HG03097 (cell line): ENCODE results near the gene MANBA.

Experiments used
- ATAC-seq: cut with Tn5 transposase; IDR thresholded peaks from one replicate; pipeline ENCODE4 v1.9.1; 2021; ENCODE audit not compliant: unreplicated experiment, low FRiP score

The MANBA gene

GRCh38 chr4:102684610-102685052 is 76.1 kb downstream of the MANBA start:
- ATAC-seq = no peak

- ATAC-seq = no peak
Observed at GRCh38 chr4:102683881-102684609, 76.7 kb downstream of the MANBA start.

- no peak for ATAC-seq
Observed at GRCh38 chr4:102678695-102679335, 82.0 kb downstream of the MANBA start.

- no peak for ATAC-seq
Observed at GRCh38 chr4:102678107-102678506, 82.7 kb downstream of the MANBA start.

GRCh38 chr4:102675141-102675540 is 85.6 kb downstream of the MANBA start:
- ATAC-seq = no peak

- no peak for ATAC-seq
Observed at GRCh38 chr4:102667001-102667400, 93.8 kb downstream of the MANBA start.

GRCh38 chr4:102665527-102665926 is 95.2 kb downstream of the MANBA start:
- ATAC-seq = no peak

- no peak for ATAC-seq
Observed at GRCh38 chr4:102663073-102663472, 97.7 kb downstream of the MANBA start.

- no peak for ATAC-seq
Observed at GRCh38 chr4:102657206-102657605, 103.6 kb downstream of the MANBA start.

- no peak for ATAC-seq
Observed at GRCh38 chr4:102647117-102647516, 113.7 kb downstream of the MANBA start.

- ATAC-seq = no peak
Observed at GRCh38 chr4:102642631-102643298, 118.0 kb downstream of the MANBA start.

- no peak for ATAC-seq
Observed at GRCh38 chr4:102641793-102642192, 119.0 kb downstream of the MANBA start.

GRCh38 chr4:102640669-102641068 is 120.1 kb downstream of the MANBA start:
- no peak for ATAC-seq

- no peak for ATAC-seq
Observed at GRCh38 chr4:102639598-102639997, 121.2 kb downstream of the MANBA start.

GRCh38 chr4:102638621-102639020 is 122.1 kb downstream of the MANBA start:
- ATAC-seq = no peak

GRCh38 chr4:102637391-102637790 is 123.4 kb downstream of the MANBA start:
- ATAC-seq = no peak

- ATAC-seq = no peak
Observed at GRCh38 chr4:102633100-102633499, 127.7 kb downstream of the MANBA start.

- ATAC-seq = no peak
Observed at GRCh38 chr4:102632241-102633065, 128.3 kb downstream of the MANBA start.

- ATAC-seq = no peak
Observed at GRCh38 chr4:102631616-102632015, 129.2 kb downstream of the MANBA start.

- ATAC-seq = no peak
Observed at GRCh38 chr4:102629673-102630072, 131.1 kb downstream of the MANBA start.
